ENCODE data around the gene SNX27.

Gene SNX27

DNA sequence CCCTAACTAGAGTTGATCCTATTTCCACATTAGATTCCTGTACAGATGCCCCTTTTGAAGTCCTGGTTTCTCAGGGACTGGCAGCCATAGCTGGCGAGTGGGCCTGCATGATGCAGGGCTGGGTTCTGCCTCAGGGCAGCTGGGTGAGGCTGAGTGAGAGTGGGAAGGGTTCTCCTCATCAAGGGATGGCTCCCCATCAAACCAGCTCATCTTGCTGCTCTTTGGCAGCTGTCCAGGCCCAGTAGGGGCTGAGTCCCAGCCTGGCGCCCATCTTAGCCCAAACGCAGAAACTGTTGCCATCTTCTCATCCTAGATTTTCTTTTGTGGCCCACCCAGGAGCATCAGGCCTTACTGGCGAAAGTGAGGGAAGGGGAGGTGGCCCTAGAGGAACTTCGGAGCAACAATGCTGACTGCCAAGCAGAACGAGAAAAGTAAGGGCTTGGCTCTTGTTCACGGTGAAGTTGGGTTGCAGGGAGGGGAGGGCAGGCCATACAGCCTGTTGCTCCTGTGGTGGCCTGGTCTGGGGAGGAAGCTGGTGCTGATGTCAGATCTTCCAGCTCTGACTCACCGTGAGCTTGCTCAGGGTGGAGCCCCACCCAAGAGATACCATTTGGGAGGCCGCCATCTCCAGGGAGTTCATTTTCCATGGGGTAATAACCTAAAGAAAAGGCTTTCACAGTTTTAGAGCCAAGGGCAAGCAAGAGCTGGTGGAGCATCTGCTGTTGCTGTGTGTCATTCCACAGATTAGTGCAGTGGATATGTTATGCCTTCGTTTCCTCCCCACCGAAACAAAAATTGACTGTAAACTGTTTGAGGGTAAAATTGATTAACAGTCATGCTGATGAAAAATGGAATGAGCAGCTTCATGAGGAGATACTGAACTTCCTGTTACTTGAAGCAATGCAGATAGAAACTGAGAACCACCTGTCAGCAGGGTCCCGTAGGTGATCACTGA is 37.0 kb upstream of the SNX27 start:
- CTCF ChIA-PET = no interaction called here
- no peak for DNase-seq (ENCODE audit: extremely low spot score)
- TF ChIP-seq HDGF (IDR thresholded peaks at IDR 0.05; ENCODE audit: borderline replicate concordance) (no peak), BHLHE40 (IDR thresholded peaks at IDR 0.05; ENCODE audit: borderline replicate concordance) (no peak), ZNF384 (IDR thresholded peaks at IDR 0.05) (no peak), LEF1 (IDR thresholded peaks at IDR 0.05; ENCODE audit: borderline replicate concordance) (no peak), TARDBP (IDR thresholded peaks at IDR 0.05) (no peak), CTBP1 (IDR thresholded peaks at IDR 0.05; ENCODE audit: borderline replicate concordance) (no peak), SP1 (IDR thresholded peaks at IDR 0.05) (no peak), ARNT (IDR thresholded peaks at IDR 0.05) (no peak), FOXK2 (IDR thresholded peaks at IDR 0.05) (no peak), FOXM1 (IDR thresholded peaks at IDR 0.05; ENCODE audit: borderline replicate concordance) (no peak)
- TF ChIP-seq, protein P1, sequence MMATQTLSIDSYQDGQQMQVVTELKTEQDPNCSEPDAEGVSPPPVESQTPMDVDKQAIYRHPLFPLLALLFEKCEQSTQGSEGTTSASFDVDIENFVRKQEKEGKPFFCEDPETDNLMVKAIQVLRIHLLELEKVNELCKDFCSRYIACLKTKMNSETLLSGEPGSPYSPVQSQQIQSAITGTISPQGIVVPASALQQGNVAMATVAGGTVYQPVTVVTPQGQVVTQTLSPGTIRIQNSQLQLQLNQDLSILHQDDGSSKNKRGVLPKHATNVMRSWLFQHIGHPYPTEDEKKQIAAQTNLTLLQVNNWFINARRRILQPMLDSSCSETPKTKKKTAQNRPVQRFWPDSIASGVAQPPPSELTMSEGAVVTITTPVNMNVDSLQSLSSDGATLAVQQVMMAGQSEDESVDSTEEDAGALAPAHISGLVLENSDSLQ (IDR thresholded peaks at IDR 0.05) = no peak
- POLR2A ChIA-PET = no interaction called here

DNA sequence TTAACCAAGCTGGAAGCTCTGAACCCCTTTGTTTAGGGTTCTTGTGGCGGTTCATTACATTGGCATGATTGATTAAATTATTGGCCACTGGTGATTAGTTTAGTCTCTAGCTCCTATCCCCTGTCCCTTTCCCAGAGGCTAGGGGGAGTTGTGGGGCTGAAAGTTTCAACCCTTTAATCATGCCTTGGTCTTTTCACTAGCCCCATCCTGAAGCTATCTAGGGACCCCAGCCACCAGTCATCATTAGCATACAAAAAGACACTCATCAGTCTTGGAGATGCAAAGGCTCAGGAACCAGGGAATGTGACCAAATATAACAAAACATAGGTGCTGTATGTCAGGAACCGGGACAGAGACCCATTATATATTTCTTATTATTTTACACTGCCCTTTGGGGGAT is 34.7 kb upstream of the SNX27 start:
- no peak for DNase-seq (ENCODE audit: extremely low spot score)
- POLR2A ChIA-PET = interaction anchor here (0.6 kb wide), 1 partner anchor 276 kb away, joined by 3 read pairs; no protein-coding TSS in a partner anchor
- CTCF ChIA-PET = no interaction called here
- no peak for TF ChIP-seq ZNF384 (IDR thresholded peaks at IDR 0.05)
- TF ChIP-seq FOXM1 (IDR thresholded peaks at IDR 0.05; ENCODE audit: borderline replicate concordance) = no peak
- no peak for TF ChIP-seq L3MBTL2 (conservative IDR thresholded peaks at IDR 0.05)
- TF ChIP-seq, protein P1 (IDR thresholded peaks at IDR 0.05) = no peak
- TF ChIP-seq TARDBP (IDR thresholded peaks at IDR 0.05) = no peak
- TF ChIP-seq SP1 (IDR thresholded peaks at IDR 0.05) = no peak
- no peak for TF ChIP-seq SUZ12 (IDR thresholded peaks at IDR 0.05)
- TF ChIP-seq ARNT (IDR thresholded peaks at IDR 0.05) = no peak
- TF ChIP-seq FOXK2 (IDR thresholded peaks at IDR 0.05) = no peak
- TF ChIP-seq NFRKB (IDR thresholded peaks at IDR 0.05) = no peak
- no peak for TF ChIP-seq FOXA1 (IDR thresholded peaks at IDR 0.05)
- no peak for TF ChIP-seq BHLHE40 (IDR thresholded peaks at IDR 0.05; ENCODE audit: borderline replicate concordance)
- TF ChIP-seq ELF4 (IDR thresholded peaks at IDR 0.05) = no peak
- no peak for TF ChIP-seq HDGF (IDR thresholded peaks at IDR 0.05; ENCODE audit: borderline replicate concordance)
- no peak for TF ChIP-seq LEF1 (IDR thresholded peaks at IDR 0.05; ENCODE audit: borderline replicate concordance)

DNA sequence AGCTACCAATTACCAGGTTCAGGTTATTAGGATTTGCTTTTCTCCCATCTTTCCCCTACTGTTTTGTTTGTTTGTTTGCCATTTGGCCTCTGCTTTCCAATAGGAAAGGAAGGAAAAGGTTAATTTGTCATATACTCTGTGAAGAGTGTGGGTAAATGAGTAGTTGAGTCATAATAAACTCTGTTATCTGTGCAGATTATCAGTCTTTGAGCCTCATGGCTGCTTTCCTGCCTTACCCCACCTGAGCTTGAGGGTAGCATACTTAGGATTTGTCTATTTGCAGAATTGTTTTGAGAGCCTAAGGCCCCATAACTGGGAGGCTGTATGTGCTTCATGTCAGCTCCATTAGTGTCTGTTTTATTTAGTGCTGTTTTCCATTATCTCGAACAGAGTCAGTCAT is 32.9 kb upstream of the SNX27 start:
- TF ChIP-seq FOXA1 (IDR thresholded peaks at IDR 0.05) (no peak), SP1 (IDR thresholded peaks at IDR 0.05) (no peak), ZNF384 (IDR thresholded peaks at IDR 0.05) (no peak), CTBP1 (IDR thresholded peaks at IDR 0.05; ENCODE audit: borderline replicate concordance) (no peak), NFRKB (IDR thresholded peaks at IDR 0.05) (no peak), ELF4 (IDR thresholded peaks at IDR 0.05) (no peak), LEF1 (IDR thresholded peaks at IDR 0.05; ENCODE audit: borderline replicate concordance) (no peak), L3MBTL2 (conservative IDR thresholded peaks at IDR 0.05) (no peak), FOXM1 (IDR thresholded peaks at IDR 0.05; ENCODE audit: borderline replicate concordance) (no peak), FOXK2 (IDR thresholded peaks at IDR 0.05) (no peak), SUZ12 (IDR thresholded peaks at IDR 0.05) (no peak)
- TF ChIP-seq, protein P1 (IDR thresholded peaks at IDR 0.05) = no peak
- no peak for DNase-seq (ENCODE audit: extremely low spot score)
- ChIA-PET POLR2A (no interaction called here), CTCF (interaction anchor here (1.0 kb wide), 1 partner anchor 15 kb away, joined by 3 read pairs; no protein-coding TSS in a partner anchor)

DNA sequence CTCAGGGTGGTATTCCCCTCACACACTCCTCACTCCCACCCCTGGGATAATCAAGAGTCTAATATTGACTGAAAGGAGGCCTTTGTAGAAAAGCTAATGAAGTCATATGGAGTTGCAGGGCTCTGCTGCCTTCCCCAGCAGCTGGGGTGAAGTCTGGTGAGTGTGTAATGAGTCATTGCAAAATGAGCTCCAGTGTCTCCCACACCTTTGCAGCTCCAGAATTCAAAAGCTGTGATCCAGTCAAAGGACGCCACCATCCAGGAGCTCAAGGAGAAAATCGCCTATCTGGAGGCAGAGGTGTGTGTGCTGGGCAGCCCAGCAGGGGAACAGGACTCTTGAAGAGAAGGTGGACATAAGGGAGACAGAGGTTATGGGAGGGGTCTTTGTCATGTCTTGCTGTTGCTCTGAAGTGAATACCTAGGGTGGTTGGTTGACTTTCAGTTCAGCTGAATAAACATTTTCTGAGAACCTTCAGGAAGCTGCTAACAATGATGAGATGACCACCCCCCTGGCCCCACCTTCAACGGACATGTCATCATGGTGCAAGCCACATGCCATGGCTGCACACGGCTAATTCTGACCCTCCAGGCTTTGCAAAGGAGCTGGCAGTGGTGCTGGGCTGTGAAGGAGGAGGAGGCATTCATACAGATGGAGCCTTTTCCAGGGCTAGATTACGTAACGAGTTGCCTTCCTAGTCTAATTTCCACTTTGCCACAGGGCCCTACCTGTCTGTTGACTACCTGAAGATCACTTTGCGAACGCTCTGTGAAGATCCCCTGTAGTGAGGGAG is 32.2 kb upstream of the SNX27 start:
- POLR2A ChIA-PET = no interaction called here
- no peak for DNase-seq (ENCODE audit: extremely low spot score)
- CTCF ChIA-PET = no interaction called here
- TF ChIP-seq BHLHE40 (IDR thresholded peaks at IDR 0.05; ENCODE audit: borderline replicate concordance) (no peak), FOXA1 (IDR thresholded peaks at IDR 0.05) (no peak), L3MBTL2 (conservative IDR thresholded peaks at IDR 0.05) (no peak), LEF1 (IDR thresholded peaks at IDR 0.05; ENCODE audit: borderline replicate concordance) (no peak), SP1 (IDR thresholded peaks at IDR 0.05) (no peak), FOXK2 (IDR thresholded peaks at IDR 0.05) (no peak), SUZ12 (IDR thresholded peaks at IDR 0.05) (no peak), ARNT (IDR thresholded peaks at IDR 0.05) (no peak), ZNF384 (IDR thresholded peaks at IDR 0.05) (no peak), ELF4 (IDR thresholded peaks at IDR 0.05) (no peak), NFRKB (IDR thresholded peaks at IDR 0.05) (no peak), HDGF (IDR thresholded peaks at IDR 0.05; ENCODE audit: borderline replicate concordance) (no peak), TARDBP (IDR thresholded peaks at IDR 0.05) (no peak), FOXM1 (IDR thresholded peaks at IDR 0.05; ENCODE audit: borderline replicate concordance) (no peak), CTBP1 (IDR thresholded peaks at IDR 0.05; ENCODE audit: borderline replicate concordance) (no peak)
- TF ChIP-seq, protein P1 (IDR thresholded peaks at IDR 0.05) = no peak
